Adrenal gland (tissue), 5 donors: Measurements from ENCODE around the gene HIC2.
"Not testable (repeated sequence)": the region's sequence is repeated elsewhere in the genome, so short reads cannot be mapped to it uniquely, and the experiment has no call there.

Experiments
- POLR2A ChIP-seq, 2 donors: fragments of 450-650 bp; IDR thresholded peaks; one replicate each; pipeline ENCODE4 v1.6.1; 2017; ENCODE audit warnings: antibody characterized with exemption in 2 of 2, mild to moderate bottlenecking in 2 of 2, moderate library complexity in 1 of 2
- TF ChIP-seq, protein P1 (sequence below), 6 experiments: fragments of 450-650 bp in 4 of 6; fragments of 200-600 bp in 2 of 6; sonication (generic) in 1 of 6; IDR thresholded peaks; 1 replicate in 5 of 6; 2 replicates in 1 of 6; pipeline versions ENCODE4 v1.5.1 to v1.8.0; 2016 to 2021; ENCODE audit warnings: antibody characterized with exemption in 6 of 6, mild to moderate bottlenecking in 2 of 6, moderate library complexity in 1 of 6
- donor health status: DM: no; HTN: no; CAD: no.

- TF ChIP-seq, protein P1, sequence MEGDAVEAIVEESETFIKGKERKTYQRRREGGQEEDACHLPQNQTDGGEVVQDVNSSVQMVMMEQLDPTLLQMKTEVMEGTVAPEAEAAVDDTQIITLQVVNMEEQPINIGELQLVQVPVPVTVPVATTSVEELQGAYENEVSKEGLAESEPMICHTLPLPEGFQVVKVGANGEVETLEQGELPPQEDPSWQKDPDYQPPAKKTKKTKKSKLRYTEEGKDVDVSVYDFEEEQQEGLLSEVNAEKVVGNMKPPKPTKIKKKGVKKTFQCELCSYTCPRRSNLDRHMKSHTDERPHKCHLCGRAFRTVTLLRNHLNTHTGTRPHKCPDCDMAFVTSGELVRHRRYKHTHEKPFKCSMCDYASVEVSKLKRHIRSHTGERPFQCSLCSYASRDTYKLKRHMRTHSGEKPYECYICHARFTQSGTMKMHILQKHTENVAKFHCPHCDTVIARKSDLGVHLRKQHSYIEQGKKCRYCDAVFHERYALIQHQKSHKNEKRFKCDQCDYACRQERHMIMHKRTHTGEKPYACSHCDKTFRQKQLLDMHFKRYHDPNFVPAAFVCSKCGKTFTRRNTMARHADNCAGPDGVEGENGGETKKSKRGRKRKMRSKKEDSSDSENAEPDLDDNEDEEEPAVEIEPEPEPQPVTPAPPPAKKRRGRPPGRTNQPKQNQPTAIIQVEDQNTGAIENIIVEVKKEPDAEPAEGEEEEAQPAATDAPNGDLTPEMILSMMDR (IDR thresholded peaks at IDR 0.05): not testable (repeated sequence)
- TF ChIP-seq POLR2A (IDR thresholded peaks at IDR 0.05): not testable (repeated sequence)
Observed at GRCh38 chr22:21417227-21417746, at the start of gene HIC2.
